SHP77 treated with DMSO at 0.1 percent for 48 hours (cell line): ENCODE results near the gene MAN2B2.

Experiments
- DNase-seq: peaks from one replicate; lab custom pipeline; 2025; lab: John Stamatoyannopoulos, UW

The MAN2B2 gene

GRCh38 chr4:6574747-6575502 lies at the start of gene MAN2B2:
Gene MAN2B2, plus strand, starts transcription at chr4:6575189. Its CDS starts 22 bp downstream, at chr4:6575211.
- DNase-seq = no peak

GRCh38 chr4:6525474-6525873 lies 49.5 kb upstream of the MAN2B2 start:
- DNase-seq = no peak

GRCh38 chr4:6526156-6526555 lies 48.8 kb upstream of the MAN2B2 start:
- DNase-seq = no peak

GRCh38 chr4:6526671-6527091 lies 48.3 kb upstream of the MAN2B2 start:
- DNase-seq = no peak

GRCh38 chr4:6527259-6527658 lies 47.7 kb upstream of the MAN2B2 start:
- DNase-seq = no peak

GRCh38 chr4:6527683-6528595 lies 47.0 kb upstream of the MAN2B2 start:
- no peak for DNase-seq

- no peak for DNase-seq
Measured at GRCh38 chr4:6529021-6529420, 46.0 kb upstream of the MAN2B2 start.

- DNase-seq = no peak
Measured at GRCh38 chr4:6530301-6530700, 44.7 kb upstream of the MAN2B2 start.

GRCh38 chr4:6530964-6531363 lies 44.0 kb upstream of the MAN2B2 start:
- no peak for DNase-seq

GRCh38 chr4:6532102-6532501 lies 42.9 kb upstream of the MAN2B2 start:
- DNase-seq = no peak

- DNase-seq = no peak
Measured at GRCh38 chr4:6532658-6533057, 42.3 kb upstream of the MAN2B2 start.

GRCh38 chr4:6534050-6534449 lies 40.9 kb upstream of the MAN2B2 start:
- no peak for DNase-seq

- DNase-seq = no peak
Measured at GRCh38 chr4:6534618-6535328, 40.2 kb upstream of the MAN2B2 start.

- DNase-seq = no peak
Measured at GRCh38 chr4:6535329-6535692, 39.7 kb upstream of the MAN2B2 start.

- DNase-seq = no peak
Measured at GRCh38 chr4:6535706-6536105, 39.3 kb upstream of the MAN2B2 start.

GRCh38 chr4:6538111-6538510 lies 36.9 kb upstream of the MAN2B2 start:
- no peak for DNase-seq

- DNase-seq = no peak
Measured at GRCh38 chr4:6538575-6538974, 36.4 kb upstream of the MAN2B2 start.

GRCh38 chr4:6539009-6539764 lies 35.8 kb upstream of the MAN2B2 start:
- no peak for DNase-seq

GRCh38 chr4:6540879-6541278 lies 34.1 kb upstream of the MAN2B2 start:
- DNase-seq = no peak

GRCh38 chr4:6541789-6542188 lies 33.2 kb upstream of the MAN2B2 start:
- no peak for DNase-seq

- no peak for DNase-seq
Measured at GRCh38 chr4:6542951-6543350, 32.0 kb upstream of the MAN2B2 start.

GRCh38 chr4:6546091-6546490 lies 28.9 kb upstream of the MAN2B2 start:
- no peak for DNase-seq
